HG03521 (cell line): ENCODE results near the gene RASAL3.
A peak's percentile ranks its signal among the peaks of the same experiment; 100 is the strongest.

Experiments
- ATAC-seq: cut with Tn5 transposase; IDR thresholded peaks from one replicate; pipeline ENCODE4 v1.9.1; 2021; ENCODE audit warnings: mild to moderate bottlenecking, moderate library complexity; ENCODE audit not compliant: unreplicated experiment

RASAL3 gene

DNA sequence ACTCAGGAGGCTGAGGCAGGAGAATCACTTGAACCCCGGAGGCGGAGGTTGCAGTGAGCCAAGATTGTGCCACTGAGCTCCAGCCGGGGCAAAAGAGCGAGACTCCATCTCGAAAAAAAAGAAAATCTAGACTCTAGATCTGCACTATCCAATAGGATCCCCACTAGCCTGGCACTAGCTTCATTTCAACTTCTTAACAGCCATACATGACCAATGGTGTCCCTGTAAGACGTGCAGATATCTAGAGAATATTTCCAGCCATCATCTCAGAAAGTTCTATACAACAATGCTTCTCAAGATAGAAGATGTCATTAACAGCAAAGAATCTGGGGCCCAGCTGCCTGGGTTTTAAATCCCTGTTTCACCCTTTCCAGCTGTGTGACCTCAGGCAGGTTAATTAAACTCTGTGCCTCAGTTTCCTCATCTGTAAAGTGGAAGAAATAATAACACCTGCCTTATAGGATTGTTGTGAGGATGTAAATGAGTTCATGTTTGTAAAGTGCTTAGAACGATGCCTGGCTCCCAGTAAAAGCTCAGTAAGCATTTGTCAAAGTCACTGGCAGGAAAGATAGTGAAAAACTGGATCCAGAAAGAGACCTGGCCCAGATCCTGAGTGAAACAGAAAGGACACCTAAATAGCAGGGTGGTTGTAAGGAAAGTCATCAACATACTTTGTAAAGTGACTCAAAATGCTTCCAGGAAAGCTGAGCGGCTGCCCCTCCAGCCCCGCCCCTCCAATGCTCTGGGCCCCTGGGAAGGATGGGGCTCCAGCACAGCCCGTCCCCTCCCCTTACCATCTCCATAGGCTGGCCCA lies 28.1 kb downstream of the RASAL3 start:
- no peak for ATAC-seq

DNA sequence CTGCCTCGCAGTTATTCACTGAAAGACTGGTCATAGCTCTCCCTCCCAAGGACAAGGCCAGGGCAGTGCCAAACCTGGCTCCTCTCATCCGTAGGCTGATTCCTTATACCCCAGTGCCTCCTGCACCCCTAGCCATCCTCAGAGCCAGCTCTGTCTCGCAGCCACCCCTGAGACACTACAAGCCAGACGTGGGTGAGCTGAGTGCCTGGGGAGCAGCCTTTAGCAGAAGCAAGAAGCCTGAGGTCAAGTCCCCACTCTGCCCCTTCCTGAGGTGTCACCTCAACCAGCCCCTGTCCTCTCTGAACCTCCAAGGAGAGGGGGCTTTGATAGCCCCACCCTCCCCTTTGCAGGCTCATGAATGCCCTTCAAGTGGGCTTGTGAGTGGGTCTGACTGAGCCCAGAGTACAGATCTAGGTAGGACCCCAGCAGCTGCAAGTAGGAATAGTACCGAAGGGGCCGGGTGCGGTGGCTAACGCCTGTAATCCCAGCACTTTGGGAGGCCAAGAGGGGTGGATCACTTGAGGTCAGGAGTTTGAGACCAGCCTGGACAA lies 30.8 kb downstream of the RASAL3 start:
- ATAC-seq, result no peak

DNA sequence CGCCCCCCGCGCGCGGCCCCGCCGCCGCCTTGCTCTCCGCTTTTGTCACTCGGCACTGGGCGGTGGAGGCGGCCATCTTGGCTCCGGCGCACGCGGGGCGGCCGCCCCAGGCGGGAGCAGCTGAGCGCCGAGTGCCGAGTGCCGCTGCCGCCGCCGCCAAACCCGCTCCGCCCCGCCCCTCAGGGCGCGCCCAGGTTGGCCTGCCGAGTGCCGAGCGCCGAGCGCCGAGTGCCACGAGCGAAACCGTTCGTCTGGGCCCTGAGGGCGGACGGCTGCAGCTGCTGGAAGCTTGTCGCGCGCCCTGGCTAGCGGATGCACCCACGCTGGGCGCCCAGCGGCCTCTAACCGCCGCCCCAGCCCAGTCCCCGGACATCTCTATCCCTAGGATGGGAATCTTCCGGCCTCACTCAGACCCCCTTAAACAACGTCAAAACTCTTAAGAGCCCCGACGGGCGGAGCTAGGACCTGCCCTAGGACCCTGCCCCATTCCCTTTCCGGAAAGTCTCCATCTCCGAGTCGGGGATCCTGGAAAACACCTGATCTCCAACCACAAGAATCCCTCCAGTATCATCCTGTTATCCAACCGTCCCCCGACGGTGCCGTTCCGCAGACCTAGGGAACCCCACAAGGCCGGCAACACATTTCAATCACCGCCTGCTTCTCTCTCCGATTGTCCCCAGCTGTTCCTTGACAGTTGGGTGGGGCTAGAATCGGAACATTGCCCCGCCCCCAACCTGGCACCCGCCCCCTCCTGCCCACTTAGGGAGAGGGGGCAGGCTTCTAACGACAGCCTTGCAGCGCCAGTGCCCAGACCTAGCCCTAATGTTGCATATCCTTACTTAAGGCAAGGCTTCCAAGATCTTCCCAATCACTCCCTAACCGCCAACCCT lies 31.5 kb downstream of the RASAL3 start:
- peak; percentile 77 for ATAC-seq

DNA sequence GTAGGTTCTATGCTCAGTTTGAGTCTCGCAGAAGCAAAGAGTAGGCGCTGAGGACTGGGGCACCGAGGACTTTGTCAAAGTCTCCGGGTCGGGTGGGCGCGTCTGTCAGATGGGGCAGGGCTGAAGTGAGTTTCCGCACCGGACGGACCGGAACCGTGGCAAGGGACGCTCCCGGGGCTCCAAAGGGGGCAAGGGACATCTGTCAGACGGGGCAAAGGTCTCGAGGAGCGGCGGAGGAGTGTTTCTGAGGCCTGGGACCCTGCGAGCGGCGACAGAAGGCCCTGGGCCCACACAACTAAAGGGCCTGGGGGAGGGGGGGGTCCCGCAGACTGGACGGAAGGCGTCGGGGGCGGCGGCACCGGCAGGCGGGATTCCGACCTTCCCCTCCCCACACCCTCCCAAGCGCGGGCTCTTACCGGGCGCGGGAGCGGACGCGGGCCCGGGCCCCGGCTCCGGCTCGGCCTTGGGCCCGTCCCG lies 32.3 kb downstream of the RASAL3 start:
- no peak for ATAC-seq

DNA sequence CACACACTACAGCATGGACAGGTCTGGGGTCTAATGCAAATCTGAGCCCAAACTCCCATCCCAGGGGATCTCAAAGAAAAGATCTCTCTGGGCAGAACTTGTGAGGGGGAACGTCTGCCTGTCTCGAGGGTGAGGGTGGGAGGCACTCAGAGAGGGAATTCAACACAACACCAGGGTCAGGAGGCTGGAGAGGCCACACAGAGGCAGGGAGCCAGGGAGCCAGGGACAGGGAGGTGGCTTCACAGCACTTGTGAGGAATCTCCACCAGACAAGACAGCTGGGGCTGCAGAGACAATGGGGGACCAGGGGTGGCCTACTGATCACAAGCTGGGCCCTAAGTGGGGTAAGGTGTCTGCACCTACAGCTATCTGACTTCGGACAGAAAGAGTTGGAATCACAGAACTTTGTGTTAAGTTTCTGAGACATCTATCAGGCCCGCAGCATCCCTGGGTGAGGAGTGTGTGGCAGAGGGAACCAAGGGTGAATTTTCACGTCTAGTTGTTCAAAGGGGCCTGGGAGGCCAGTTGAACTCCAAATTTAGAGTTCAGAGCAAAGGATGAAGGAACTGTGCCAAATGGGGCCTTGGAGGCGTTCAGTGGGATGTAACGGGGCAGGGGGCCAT lies 32.8 kb downstream of the RASAL3 start:
- ATAC-seq, result no peak

DNA sequence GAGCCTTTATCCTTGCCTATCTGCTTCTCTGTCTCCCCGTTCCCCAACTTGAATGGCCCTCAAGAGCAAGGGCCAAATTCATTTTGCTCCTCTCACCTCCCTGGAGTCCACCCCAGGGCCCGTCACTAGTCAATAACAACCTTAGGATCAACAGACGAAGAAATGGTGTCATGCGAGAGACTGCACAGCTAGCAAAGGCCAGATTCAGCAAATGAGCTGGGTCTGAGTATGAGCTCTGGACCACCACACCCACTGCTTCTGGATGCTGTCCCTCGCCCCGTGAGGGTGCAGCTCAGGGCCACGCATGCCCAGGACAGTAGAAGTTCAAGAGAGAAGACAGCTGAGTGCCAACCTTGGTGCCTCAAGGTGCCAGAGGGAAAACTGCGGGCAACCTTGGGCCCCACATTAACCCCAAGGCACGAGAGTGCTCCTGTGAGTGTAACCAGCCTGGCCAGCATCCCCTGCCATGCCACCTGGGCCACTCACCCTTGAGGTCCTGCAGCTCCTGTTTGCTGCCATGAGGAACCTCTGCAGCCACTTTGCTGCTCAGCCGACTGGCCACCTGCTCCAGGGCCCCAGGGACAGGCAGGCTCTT lies 33.7 kb downstream of the RASAL3 start:
- no peak for ATAC-seq

DNA sequence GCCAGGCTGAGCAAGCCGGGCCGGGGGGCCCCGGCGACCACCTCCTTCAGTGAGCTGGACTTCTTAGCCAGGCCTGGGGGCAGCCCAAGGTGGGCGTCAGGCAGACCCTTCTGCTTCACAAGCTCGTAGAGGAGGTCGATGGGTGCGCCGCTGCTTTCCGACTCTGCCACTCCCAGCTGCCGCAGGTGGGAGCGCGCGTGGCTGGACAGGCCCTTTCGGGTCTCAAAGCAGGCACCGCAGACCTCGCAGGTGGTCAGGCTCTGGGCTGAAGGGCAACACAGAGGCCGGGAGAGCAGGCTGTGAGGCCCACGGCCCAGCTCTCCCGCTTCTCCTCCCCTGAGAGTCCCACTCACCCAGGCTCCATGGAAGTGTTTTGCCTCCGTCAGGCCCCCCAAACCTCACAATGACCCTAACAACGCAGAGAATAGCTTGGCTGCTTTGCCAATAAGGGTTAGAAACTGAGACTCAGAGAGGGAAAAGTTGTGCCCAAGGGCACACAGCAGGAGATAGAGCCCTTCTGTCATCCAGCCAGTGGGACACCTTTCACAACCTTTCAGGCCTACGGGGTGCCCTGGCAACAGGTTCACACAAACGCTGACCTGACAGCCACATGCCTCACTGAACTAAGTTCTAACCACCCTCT lies 34.4 kb downstream of the RASAL3 start:
- ATAC-seq, result no peak

DNA sequence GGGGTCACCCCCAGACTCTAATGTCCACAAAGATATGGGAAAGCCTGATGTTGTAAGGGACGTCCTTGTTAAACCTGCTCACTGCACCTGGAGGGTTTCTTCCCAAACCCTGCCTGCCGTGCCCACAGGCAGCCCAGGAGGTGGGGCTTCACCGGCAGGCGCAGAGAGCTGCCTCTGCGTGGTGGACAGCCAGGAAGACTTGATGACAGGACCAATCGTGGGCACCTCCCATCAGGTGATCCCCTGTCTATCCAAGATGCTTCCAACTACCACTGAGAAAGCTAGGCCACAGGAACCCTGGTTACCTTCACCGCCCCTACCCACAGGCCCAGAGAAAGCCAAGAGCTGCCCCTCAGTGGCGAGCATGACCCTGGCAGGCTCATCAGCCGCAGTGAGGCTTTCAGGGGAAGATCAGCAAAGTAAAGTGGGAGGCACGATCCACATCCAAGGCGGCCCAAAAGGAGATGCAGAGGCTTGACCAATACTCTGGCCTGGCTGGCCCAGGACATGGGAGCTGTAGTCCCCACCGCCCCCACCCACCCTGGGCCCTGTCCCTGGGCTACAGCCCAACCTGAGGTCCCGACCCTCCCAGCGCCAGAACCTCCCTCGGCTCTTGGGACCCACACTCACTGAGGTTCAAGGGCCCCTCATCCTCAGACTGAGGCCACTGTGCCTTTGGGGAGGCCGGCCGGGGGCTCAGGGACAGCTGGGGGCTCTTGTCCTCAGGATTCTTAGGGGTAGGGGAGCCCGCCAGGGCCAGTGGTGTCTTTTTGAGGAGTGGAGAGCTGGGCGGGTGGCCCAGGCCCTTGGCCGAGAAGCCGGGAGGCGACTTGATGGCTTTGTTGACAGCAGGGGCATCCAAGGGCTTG lies 35.2 kb downstream of the RASAL3 start:
- ATAC-seq, result no peak

DNA sequence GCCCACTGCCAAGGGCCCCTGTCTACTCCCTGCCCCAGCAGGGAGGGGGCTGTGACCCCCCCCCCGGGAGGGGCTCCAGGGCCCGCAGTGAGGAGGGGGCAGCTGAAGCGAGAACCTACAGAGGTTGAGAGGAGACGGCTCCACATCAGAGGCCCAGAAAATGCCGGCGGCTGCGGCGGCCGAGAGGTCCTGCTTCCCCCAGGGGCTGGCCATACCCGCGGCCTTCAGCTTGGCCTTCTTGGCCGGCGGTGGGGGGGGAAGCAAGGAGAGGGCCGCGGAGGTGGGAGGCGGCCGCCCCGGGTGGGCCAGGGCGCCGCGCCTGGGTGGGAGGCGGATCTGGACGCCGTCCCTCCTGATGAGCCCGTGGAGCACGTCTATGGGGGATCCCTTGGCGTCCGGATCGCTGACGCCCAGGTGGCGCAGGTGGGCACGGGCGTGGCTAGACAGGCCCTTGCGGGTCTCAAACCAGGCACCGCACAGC lies 36.3 kb downstream of the RASAL3 start:
- no peak for ATAC-seq

DNA sequence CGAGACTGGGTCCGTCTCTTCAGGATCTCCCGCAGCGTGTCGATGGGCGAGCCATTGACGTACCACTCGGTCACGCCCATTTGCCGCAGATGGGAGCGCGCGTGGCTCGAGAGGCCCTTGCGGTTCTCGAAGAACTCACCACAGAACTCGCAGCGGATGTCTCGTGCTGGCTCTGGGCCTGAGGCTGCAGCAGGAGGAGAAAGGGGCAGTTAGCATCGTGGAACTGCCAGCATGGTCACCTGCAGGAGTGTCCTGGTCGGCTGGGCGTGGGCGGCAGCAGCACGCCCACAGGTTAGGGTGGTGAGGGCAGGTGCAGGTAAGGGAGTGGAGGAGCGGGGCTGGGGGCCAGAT lies 37.0 kb downstream of the RASAL3 start:
- no peak for ATAC-seq

DNA sequence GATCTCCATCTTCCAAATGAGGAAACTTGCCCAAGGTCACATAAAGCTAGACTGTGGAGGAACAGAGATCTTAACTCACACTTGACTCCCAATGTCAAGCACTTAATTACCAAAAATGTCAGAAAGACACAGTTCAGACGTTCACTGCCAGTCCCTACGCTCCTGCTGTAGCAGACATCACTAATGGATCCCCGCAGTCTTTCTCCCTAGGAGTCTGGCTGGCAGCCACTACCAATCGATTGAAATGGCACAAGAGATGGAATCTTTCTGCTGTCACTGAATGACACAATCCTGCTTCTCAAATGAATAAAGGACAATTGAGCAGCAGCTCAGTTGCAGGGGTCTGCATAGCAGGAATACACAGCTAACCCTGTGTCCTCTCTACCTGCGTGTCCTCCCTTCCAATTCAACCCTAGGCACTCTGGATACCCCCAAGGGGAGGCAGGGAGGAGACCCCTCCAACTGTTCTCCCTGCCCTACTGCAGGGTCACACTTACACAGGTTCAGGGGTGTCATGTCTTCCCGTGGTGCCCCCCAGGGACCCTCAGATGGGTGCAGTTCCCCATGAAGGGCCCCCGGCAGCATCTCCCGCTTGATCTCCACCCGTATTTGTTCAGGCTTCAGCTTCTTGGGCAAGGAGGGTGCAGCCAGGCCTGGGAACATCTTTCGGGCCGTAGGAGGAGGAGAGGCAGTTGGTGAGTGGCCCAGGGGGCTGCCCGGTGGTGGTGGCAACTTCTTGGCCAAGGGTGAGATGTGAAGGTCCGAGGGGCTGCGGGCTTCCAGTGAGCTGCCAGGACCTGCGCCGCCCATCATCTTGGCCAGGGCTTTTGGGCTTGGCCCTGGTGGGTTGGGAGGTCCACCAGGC lies 37.6 kb downstream of the RASAL3 start:
- no peak for ATAC-seq

DNA sequence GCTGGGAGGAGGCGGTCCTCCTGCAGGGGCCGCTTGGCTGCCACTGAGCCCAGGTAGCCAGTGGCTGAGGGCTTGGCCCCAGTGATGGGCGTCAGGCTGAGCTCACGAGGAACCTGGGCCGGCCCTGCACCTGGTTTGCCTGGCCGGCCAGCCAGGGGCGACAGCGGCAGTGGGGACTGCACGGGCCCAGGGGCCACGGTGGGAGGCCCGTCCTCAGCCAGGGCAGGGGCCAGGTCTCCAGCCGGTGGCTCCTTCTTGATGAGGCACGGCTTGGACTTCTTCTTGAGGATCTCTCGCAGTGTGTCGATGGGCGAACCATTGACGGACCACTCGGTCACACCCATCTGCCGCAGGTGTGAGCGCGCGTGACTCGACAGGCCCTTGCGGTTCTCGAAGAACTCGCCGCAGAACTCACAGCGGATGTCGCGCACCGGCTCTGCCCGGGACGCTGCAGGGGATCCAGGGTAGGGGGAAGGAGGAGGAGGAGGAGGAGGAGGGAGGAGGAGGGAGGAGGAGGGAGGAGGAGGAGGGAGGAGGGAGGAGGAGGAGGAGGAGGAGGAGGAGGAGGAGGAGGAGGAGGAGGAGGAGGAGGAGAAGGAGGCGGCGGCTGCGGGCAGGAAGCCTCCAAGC lies 38.9 kb downstream of the RASAL3 start:
- no peak for ATAC-seq

DNA sequence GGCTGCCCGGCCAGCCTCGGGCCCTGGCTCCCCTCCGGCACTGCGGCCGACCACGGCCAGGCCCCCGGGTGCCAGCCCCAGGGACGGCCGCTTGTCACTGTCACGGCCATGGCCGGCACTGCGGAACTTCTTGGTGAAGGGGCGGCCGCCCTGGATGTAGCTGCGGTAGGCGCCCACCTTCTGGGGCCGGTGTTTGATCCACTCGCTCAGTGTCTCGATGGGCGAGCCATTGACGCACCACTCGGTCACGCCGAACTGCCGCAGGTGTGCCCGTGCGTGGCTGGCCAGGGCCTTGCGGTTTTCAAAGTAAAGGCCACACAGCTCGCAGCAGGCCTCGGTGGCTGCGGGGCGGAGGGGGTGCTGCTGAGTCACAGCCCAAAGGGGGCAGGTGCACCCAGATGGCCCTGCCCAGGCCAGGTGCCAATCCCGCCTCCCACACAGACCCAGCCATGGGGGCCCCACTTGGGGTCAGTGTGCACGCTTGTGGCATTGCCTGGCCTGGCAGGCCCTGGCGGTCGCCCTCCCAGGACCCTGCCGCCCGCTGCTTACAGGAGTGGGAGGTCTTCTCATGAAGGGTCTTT lies 39.6 kb downstream of the RASAL3 start:
- no peak for ATAC-seq

DNA sequence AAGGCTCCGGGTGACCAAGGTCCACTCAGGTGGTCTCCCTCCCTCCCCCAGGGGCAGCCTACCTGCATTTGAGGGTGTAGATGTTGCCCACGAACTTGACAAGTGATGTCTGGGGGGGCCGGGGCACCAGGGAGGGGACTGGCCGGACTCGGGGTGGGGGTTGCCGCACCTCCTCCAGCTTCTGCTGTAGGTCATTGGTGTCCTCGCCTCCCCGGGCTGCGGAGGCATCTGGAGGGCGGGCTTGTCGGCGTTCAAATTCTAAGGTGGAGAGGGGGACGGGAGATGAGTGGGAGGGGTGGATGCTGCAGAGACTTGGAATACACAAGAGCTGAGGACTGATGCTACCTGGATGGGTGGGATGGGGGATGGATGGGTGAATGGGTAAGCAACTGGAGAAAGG lies 40.2 kb downstream of the RASAL3 start:
- no peak for ATAC-seq

DNA sequence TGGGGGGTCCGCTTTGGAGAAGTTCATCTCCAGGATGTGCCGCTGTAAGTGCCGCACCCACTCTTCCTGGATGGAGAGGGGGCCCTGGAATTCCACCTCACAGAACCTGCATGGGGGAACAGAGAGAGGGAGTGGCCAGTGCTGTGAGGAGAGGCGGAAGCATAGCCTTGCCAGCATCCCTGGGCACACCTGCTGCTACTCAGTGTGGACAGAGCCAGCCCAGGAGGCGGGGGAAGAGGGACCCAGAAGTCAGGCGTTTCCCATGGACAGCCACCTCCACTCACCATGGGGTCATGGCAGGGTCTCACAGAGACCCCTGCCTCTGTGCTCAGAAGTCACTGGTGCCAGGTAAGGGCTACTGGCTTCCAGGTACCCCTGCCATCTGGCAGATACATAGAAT lies 41.2 kb downstream of the RASAL3 start:
- ATAC-seq, result no peak

DNA sequence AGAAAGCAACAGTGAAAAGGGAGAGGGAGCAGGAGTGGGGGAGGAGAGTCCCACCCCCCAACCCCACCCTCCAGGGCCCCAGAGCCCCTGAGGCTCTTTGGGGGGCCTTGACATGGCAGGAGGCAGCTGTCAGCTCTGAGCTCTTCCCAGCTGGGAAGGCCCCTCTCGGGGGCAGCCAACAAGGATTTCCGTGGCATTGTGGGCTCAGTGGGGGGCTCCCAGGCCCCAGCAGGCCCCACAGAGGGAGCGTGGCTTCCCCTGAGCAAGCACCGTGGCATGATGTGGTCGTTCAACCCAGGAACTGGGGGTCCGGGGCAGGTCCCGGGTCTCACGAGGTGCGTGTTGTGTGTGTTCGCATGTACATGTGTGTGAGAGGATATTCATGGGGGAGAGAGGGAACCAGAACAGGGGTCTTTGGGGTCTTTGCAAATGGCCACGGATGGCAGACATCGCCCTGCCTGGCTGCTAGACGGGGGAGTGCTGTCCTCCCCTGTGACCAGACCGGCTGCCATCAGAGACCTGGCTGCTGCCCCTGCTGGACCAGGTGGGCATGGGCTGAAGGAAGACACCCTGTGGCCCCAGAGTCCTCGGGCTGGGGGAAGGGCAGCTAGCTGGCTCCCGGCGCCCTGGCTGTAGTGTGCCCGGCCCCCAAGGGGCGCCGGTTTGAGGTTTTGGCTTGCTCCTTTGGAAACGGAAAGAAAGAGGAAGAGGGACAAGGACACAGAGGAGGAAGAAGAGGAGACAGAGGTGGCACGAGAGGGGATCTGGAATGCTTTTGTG lies 41.9 kb downstream of the RASAL3 start:
- no peak for ATAC-seq
